GM18909 (cell line): Measurements from ENCODE around the gene KHNYN.

Experiments used
- ATAC-seq: cut with Tn5 transposase; IDR thresholded peaks from one replicate; pipeline ENCODE4 v1.9.1; 2021; ENCODE audit warnings: mild to moderate bottlenecking; ENCODE audit not compliant: unreplicated experiment, poor library complexity

KHNYN gene

GRCh38 chr14:24418492-24418873 lies 11.3 kb upstream of the KHNYN start:
- ATAC-seq = no peak

- no peak for ATAC-seq
Observed at GRCh38 chr14:24422261-24422660, 7.5 kb upstream of the KHNYN start.

GRCh38 chr14:24422694-24423601 lies 6.8 kb upstream of the KHNYN start:
- ATAC-seq = no peak

GRCh38 chr14:24425704-24426103 lies 4.0 kb upstream of the KHNYN start:
- no peak for ATAC-seq

- no peak for ATAC-seq
Observed at GRCh38 chr14:24426150-24426911, 3.4 kb upstream of the KHNYN start.

- ATAC-seq = no peak
Observed at GRCh38 chr14:24426912-24427536, 2.7 kb upstream of the KHNYN start.

GRCh38 chr14:24427537-24428508 lies 1.9 kb upstream of the KHNYN start:
- no peak for ATAC-seq

GRCh38 chr14:24428628-24429394 lies 943 bp upstream of the KHNYN start:
- ATAC-seq = no peak

GRCh38 chr14:24430143-24430681 lies 458 bp downstream of the KHNYN start:
- ATAC-seq = peak; percentile 60

- ATAC-seq = peak; percentile 43
Observed at GRCh38 chr14:24430682-24431568, 1.2 kb downstream of the KHNYN start.

GRCh38 chr14:24431569-24432258 lies 2.0 kb downstream of the KHNYN start:
- peak; percentile 49 for ATAC-seq

GRCh38 chr14:24432259-24433131 lies 2.7 kb downstream of the KHNYN start:
- no peak for ATAC-seq

GRCh38 chr14:24434036-24434435 lies 4.3 kb downstream of the KHNYN start:
- ATAC-seq = no peak

GRCh38 chr14:24434676-24435075 lies 4.9 kb downstream of the KHNYN start:
- no peak for ATAC-seq

GRCh38 chr14:24435192-24435810 lies 5.5 kb downstream of the KHNYN start:
- no peak for ATAC-seq

- ATAC-seq = no peak
Observed at GRCh38 chr14:24435998-24436354, 6.2 kb downstream of the KHNYN start.
